GM21528 (cell line): ENCODE data around the gene SIPA1L2.

Experiments used
- ATAC-seq: cut with Tn5 transposase; IDR thresholded peaks from one replicate; pipeline ENCODE4 v1.9.1; 2021; ENCODE audit warnings: mild to moderate bottlenecking, moderate library complexity; ENCODE audit not compliant: unreplicated experiment, low FRiP score

SIPA1L2 gene

GRCh38 chr1:232650845-232651244 is 20.9 kb upstream of the SIPA1L2 start:
- no peak for ATAC-seq

- ATAC-seq, result no peak
These were observed 20.5 kb upstream of the SIPA1L2 start for GRCh38 chr1:232650418-232650817.

DNA sequence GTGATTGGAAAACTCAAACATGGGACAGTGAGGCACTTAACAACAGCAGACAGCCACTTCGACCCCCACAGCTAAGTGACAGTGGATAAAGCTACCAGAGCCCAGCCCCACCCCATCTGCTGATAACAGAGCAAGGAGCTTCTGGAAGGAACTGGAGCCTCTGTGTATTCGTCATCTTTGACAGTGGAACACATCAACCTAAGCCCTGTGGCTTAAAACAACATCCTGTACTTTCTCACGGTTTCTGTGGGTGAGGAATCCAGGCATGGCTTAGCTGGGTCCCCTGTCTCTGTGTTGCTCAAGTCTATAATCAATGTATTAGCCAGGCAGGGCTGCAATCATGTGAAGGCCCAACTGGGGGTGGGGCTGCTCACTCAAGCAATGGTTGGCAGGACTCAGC is 18.4 kb upstream of the SIPA1L2 start:
- ATAC-seq, result no peak

DNA sequence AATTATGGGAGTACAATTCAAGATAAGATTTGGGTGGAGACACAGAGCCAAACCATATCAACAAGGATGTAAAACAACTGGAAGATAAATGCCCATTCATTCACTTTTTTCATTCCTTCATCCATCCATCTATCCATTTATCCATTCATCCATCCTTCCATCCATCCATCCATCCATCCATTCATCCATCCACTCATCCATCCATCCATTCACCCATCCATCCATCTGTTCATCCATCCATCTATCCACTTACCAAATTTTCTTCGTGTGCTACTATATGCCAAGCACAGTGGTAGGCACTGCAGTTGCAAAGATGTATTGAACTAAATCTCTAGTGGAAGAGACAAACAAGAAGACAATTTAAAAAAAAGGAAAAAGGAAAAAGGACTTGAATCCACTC is 14.3 kb upstream of the SIPA1L2 start:
- ATAC-seq, result no peak

GRCh38 chr1:232643251-232643650 is 13.3 kb upstream of the SIPA1L2 start:
- no peak for ATAC-seq

- ATAC-seq, result no peak
These were observed 11.6 kb upstream of the SIPA1L2 start for GRCh38 chr1:232641507-232641906.

DNA sequence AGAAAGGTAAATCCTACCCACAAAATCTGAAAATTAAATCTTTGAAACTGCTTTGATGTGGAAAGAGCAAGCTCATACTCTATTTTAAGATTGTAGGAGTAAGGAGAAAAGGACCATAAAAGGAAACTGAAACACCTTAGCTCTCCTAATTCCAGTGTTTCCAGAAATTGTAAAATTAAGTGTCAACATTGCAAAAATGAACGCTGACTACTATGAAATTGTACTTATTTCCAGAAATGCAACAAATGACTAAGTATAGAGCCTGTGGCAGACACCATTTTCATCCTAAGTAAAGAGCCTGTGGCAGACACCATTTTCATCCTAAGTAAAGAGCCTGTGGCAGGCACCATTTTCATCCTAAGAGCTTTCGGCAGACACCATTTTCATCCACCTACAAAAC is 6.9 kb upstream of the SIPA1L2 start:
- no peak for ATAC-seq

- peak; percentile 55 for ATAC-seq
These were observed 5.9 kb upstream of the SIPA1L2 start for GRCh38 chr1:232635778-232636356.

DNA sequence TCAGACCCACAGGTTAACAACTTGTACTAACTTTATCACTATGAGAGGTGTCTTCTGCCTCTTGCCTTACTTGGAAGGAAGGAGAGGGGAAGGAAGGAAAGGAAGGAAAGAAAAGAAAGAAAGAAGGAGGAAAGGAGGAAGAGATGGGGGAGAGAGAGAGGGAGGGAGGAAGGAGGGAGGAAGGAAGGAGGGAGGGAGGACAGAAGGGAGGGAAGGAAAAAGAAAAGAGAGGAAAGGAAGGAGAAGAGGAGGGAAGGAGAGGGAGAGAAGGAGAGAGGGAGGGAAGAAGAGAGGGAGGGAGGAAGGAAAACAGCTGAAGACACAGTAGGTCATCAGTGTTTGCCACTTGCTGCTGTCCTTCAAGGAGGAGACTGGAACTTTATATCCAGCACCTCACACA is 5.3 kb upstream of the SIPA1L2 start:
- ATAC-seq, result no peak

GRCh38 chr1:232634096-232634495 is 4.2 kb upstream of the SIPA1L2 start:
- ATAC-seq, result no peak

- ATAC-seq, result no peak
These were observed 912 bp upstream of the SIPA1L2 start for GRCh38 chr1:232630894-232631195.

DNA sequence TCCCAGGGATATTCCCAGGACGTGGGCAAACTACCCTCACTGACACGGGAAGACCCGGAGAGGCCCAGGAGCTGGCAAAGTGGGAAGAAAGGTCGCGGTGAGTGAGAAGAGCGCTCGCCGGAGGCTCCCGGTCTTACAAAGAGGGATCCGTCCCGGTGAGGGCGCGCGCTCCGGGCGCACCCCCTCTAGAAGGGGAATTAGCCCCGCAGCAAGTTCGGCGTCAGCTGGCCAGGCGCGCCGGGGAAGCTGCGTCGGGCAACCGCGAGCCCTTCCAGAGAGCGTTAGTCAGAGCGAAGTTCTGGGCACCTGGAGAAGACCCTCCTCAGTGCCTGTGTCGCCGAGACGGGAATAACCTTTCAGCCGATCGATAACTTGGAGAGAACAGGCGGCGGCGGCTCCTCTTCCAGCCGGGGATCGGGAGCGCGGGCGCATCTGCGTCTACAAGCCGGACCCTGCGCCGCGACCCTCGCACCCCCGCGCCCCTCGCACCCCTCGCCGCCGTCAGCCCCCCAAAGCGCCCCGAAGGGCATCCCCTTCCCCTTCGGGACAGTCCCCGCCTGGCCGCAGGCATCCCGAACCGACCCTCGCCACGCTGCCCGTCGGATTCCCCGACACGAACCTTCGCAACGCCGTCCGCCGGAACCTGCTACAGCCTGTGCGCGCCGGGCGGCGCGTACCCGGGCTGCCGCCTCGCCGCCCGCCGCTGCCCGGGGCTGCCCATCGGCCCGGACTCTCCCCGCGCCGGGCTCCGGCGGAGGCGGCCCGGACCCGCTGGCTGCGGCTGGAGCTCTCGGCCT is 485 bp downstream of the SIPA1L2 start:
- ATAC-seq, result peak; percentile 61

DNA sequence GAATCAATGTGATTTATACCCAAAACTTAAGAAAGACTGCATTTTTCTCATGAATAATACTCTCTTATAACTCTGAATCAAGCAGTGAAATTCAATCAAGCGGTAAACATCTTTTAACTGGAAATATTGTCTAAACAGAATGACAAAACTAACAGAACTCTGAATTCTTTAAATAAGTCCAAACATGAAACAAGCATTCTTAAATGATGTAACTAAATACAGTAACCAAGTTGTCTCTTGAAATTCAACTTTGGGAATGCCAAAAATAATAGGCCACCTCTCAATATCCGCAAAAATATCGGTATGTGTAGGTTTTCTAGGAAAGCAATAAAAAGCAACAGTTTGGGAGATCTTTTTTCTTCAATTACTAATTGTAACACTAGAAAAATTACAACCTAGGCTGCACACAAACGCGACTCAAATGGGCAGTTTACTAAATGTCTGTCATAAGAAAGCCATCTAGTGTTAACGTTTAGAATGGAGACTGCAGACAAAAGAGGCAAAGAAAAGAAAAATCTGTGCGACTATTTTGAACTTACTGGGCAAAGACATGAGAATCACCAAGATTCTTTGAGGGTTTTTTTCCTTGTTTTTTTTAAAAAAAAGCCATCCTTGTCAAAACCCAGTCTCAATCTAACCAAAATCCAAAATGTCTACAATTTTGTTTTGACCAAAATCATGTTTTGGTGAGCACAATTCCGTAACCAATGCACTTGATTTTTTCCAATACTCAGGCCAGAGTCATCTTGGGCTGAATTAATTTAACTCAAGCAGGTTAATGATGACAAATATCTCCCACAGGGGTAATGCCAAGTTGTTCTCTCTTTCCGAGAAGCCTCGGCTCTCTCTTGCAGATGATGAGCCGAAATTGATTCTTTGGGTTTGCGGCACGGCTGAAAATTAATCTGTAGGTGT is 1.3 kb downstream of the SIPA1L2 start:
- ATAC-seq, result no peak

- no peak for ATAC-seq
These were observed 2.1 kb downstream of the SIPA1L2 start for GRCh38 chr1:232627645-232628334.

GRCh38 chr1:232627171-232627570 is 2.8 kb downstream of the SIPA1L2 start:
- no peak for ATAC-seq

DNA sequence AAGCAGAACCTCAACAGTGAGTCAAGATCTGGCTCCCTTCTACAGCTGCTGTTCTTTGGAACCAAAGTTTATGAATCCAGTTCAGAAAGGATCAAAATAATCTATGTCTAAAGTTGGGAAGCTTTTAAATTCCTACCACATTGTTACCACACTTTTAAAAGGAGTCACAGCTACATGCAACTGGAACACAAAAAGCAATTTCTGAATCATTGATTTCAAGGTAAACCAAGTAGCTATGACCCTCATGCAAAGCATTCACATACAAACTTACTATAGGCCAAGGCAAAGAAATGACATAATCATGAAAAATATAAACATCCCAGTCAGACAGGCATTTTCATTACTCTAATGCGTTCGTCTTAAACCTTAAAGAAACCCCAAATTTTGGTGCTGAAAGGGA is 3.5 kb downstream of the SIPA1L2 start:
- ATAC-seq, result no peak

DNA sequence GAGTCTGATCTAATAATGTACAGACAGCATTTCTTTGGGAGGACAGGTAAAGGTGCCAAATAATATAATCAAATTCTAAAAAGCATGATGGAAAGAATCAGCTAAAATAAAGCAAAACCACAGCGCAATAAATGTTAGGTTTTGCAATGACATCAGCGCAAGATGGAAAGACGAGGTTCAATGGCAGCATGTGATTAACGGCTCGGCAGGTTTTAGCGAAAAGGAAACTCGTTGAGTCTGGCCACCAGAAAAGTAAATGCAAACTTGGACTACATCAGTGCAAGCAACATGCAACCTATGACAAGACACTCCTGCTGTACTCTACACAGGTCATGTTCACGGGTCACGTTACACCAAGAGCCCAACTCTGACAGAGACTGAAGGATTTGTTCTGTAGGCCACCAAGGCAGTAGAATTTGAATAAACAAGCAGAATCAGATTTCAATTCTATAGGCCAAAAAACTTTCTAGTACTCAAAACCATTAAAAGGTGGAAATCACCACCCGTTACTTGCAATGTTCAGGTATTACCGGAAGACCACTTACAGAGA is 4.5 kb downstream of the SIPA1L2 start:
- ATAC-seq, result no peak

GRCh38 chr1:232624546-232625281 is 5.2 kb downstream of the SIPA1L2 start:
- no peak for ATAC-seq

GRCh38 chr1:232622981-232623380 is 7.0 kb downstream of the SIPA1L2 start:
- no peak for ATAC-seq

GRCh38 chr1:232622378-232622777 is 7.6 kb downstream of the SIPA1L2 start:
- ATAC-seq, result no peak
